K562 (cell line): ENCODE results near the gene TCF15.

Experiments used
- BACH1 ChIP-seq: fragments of 200-800 bp; sonication (Bioruptor generic); IDR thresholded peaks from 2 replicates; pipeline ENCODE4 v1.6.1; 2016; ENCODE audit warnings: missing genetic modification characterization, missing compliant biosample characterization
- CTCF ChIP-seq, 3 experiments: IDR thresholded peaks in 2 of 3; conservative IDR thresholded peaks in 1 of 3; 2 replicates each; pipeline ENCODE4 v1.5.1; 2011 to 2012; ENCODE audit warnings: low read length in 3 of 3, mild to moderate bottlenecking in 3 of 3, control low read depth in 2 of 3, improper control_type of control experiment in 1 of 3, inconsistent platforms in 1 of 3, low read depth in 1 of 3, mixed read lengths in 1 of 3, moderate library complexity in 1 of 3; ENCODE audit not compliant: insufficient read depth in 2 of 3
- POLR2A ChIP-seq: fragments of 450-650 bp; conservative IDR thresholded peaks from 2 replicates; pipeline ENCODE4 v1.6.1; 2016

- TF ChIP-seq CTCF (IDR thresholded peaks at IDR 0.05 in 2 of 3, conservative IDR thresholded peaks at IDR 0.05 in 1 of 3; ENCODE audit: insufficient read depth in 2 of 3, low read depth in 1 of 3, low read length in 3 of 3): no peak
- TF ChIP-seq POLR2A: no peak
- no peak for TF ChIP-seq BACH1 (tag)
Observed at GRCh38 chr20:642398-643174, 32.5 kb upstream of the TCF15 start.
